Measurements from ENCODE around the gene EXTL2.
A peak's percentile ranks its signal among the peaks of the same experiment; 100 is the strongest.

DNA sequence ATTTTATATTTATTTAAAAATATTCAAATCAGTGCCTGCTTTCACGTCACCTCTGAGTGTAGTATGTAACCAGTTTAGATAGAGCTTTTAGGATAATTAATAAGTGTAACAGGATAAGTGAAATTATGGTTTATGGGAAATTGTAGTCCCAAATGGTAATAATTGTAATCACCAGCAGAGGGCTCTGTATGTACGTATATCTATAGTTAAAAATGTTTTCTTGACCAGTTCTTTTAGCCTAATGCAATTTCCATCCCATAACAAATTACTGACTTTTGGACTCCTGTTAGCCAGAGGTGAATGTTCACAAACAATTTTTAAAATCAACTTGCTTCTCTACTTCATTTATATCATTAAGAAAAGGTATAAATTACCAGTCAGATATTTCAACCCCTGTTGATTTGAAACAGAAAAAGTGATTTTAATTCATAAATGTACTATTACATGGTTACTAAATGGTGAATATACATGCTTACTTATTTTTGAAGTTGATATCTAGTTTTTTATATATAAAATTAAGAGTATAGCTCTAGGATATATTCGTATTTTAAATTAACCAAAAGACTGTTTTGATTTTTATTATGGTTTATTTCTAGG lies 26.6 kb upstream of the EXTL2 start:
- TF ChIP-seq POLR2A (IDR thresholded peaks at IDR 0.05; ENCODE audit: low read length), result no peak
- TF ChIP-seq, protein P1, sequence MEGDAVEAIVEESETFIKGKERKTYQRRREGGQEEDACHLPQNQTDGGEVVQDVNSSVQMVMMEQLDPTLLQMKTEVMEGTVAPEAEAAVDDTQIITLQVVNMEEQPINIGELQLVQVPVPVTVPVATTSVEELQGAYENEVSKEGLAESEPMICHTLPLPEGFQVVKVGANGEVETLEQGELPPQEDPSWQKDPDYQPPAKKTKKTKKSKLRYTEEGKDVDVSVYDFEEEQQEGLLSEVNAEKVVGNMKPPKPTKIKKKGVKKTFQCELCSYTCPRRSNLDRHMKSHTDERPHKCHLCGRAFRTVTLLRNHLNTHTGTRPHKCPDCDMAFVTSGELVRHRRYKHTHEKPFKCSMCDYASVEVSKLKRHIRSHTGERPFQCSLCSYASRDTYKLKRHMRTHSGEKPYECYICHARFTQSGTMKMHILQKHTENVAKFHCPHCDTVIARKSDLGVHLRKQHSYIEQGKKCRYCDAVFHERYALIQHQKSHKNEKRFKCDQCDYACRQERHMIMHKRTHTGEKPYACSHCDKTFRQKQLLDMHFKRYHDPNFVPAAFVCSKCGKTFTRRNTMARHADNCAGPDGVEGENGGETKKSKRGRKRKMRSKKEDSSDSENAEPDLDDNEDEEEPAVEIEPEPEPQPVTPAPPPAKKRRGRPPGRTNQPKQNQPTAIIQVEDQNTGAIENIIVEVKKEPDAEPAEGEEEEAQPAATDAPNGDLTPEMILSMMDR (IDR thresholded peaks at IDR 0.05), result peak; percentile 65
- no peak for TF ChIP-seq MYC (IDR thresholded peaks at IDR 0.05; ENCODE audit: borderline replicate concordance, low read length)
- peak; percentile 46 to 67 for TF ChIP-seq RAD21 (conservative IDR thresholded peaks at IDR 0.05 in 1 of 2, IDR thresholded peaks at IDR 0.05 in 1 of 2)
- no peak for TF ChIP-seq ZFP36 (IDR thresholded peaks at IDR 0.05; ENCODE audit: borderline replicate concordance, partially characterized antibody)
- TF ChIP-seq JUN (IDR thresholded peaks at IDR 0.05), result no peak
- no peak for TF ChIP-seq POLR2AphosphoS2 (conservative IDR thresholded peaks at IDR 0.05; ENCODE audit: low read length)
